GM06990 (cell line): Measurements from ENCODE around the gene SUN2.
A peak's percentile ranks its signal among the peaks of the same experiment; 100 is the strongest.

Experiments used
- DNase-seq: peaks from one replicate; pipeline ENCODE4 v3.0.0-alpha.2; 2011; ENCODE audit not compliant: insufficient read length; ENCODE audit errors: extremely low read depth
- H3K27me3 ChIP-seq: replicated peaks from 2 replicates; pipeline ENCODE4 v1.6.0; 2011; ENCODE audit warnings: low read length; ENCODE audit not compliant: control insufficient read depth, insufficient read depth
- H3K36me3 ChIP-seq: 2 replicates; pipeline ENCODE4 v1.5.1; 2011; ENCODE audit warnings: low read length; ENCODE audit not compliant: control insufficient read depth, insufficient read depth
- H3K4me3 ChIP-seq: replicated peaks from 2 replicates; pipeline ENCODE4 v1.5.1; 2011; ENCODE audit warnings: low read depth, mild to moderate bottlenecking, control low read depth, low read length
- TF ChIP-seq, protein P1 (sequence below): IDR thresholded peaks from 2 replicates; pipeline ENCODE4 v1.5.1; 2011; ENCODE audit warnings: low read length, control low read depth, mild to moderate bottlenecking, inconsistent platforms; ENCODE audit not compliant: insufficient read depth, poor library complexity, severe bottlenecking

The SUN2 gene

GRCh38 chr22:38706101-38706900 lies 49.5 kb downstream of the SUN2 start:
- Histone ChIP-seq H3K36me3 (peaks cover 5% of the 10 kb centered on the region; the same call in 1 of the 2 replicates), H3K27me3 (no peaks in the 10 kb centered on the region), H3K4me3 (peak overlapping the region; percentile 92)
- TF ChIP-seq, protein P1, sequence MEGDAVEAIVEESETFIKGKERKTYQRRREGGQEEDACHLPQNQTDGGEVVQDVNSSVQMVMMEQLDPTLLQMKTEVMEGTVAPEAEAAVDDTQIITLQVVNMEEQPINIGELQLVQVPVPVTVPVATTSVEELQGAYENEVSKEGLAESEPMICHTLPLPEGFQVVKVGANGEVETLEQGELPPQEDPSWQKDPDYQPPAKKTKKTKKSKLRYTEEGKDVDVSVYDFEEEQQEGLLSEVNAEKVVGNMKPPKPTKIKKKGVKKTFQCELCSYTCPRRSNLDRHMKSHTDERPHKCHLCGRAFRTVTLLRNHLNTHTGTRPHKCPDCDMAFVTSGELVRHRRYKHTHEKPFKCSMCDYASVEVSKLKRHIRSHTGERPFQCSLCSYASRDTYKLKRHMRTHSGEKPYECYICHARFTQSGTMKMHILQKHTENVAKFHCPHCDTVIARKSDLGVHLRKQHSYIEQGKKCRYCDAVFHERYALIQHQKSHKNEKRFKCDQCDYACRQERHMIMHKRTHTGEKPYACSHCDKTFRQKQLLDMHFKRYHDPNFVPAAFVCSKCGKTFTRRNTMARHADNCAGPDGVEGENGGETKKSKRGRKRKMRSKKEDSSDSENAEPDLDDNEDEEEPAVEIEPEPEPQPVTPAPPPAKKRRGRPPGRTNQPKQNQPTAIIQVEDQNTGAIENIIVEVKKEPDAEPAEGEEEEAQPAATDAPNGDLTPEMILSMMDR, result no peak
- no peak for DNase-seq

DNA sequence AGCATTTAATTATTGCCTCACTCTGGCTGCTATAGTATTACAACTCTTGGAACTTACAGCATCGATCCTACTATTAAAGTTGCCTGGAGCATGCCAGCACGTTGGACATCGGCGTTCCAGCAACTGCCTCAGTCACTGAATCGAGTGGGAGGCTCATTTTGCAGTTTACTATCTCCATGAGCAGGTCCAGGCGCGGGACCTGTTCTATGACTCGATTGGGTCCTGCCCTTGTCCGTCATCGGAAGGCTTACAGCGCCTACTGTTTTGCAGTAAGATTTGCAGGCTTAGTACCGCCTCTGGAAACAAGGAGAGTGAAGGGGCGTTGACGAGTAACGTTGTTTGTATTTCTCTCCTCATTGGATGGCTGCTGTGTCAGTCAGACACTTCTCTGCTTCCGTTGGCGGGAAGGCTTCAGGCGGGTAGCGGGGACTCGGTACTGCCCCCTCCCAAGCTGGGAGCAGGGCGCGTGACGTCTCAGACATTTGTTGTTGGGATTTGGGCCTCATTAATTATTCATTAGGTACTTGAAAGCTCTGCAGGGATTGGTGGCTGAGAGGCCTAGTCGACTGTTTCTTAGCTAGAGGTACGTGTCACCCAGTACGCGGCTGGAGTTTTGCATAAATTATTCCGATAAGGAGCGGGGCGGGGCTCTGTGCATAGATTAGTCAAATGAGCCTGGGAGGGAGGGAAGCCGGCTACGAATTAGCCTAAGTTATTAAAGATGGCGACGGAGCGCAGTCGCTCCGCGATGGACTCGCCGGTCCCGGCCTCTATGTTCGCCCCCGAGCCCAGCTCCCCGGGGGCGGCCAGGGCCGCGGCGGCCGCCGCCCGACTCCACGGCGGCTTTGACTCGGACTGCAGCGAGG lies 50.3 kb downstream of the SUN2 start, which contains the start of gene GTPBP1:
GTPBP1 (plus strand) TSS at position 710 of the 866 bp plus-strand sequence; CDS start at position 722, 12 bp downstream.
- TF ChIP-seq, protein P1, result no peak
- Histone ChIP-seq H3K27me3 (no peaks in the 10 kb centered on the region), H3K36me3 (peaks cover 5% of the 10 kb centered on the region; the same call in 1 of the 2 replicates), H3K4me3 (peak within 1 kb of the TSS; percentile 92)
- DNase-seq, result peak; percentile 95

DNA sequence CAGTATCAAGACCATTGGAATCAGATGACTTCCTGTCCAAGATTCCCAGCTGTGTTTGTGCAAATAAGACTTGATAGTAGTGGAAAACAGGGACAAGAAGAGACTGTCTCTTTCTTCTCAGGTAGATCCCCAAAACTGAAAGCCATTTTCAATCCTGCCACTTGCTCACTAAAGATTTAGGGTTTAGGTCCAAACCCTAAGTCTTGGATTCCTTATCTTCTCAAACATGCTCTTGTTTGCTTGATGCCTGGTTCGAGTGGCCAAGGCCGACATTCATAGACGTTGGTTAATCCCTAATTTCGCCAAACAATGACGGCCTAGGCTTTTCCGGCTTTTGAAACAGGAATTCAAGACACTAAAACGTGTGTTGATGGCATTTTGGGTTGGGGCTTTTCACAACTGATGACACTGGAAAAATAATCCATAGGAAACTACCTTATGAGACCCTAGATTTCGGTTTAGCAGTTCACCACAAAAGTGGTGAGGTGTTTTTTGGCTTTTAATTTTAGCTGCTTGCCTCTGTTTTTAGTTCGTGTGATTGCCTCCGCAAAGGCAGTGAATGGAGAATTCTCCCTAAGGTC lies 51.1 kb downstream of the SUN2 start:
- no peaks in the 10 kb centered on the region for H3K27me3 ChIP-seq
- TF ChIP-seq, protein P1, result no peak
- H3K4me3 ChIP-seq, result peak overlapping the region; percentile 57

DNA sequence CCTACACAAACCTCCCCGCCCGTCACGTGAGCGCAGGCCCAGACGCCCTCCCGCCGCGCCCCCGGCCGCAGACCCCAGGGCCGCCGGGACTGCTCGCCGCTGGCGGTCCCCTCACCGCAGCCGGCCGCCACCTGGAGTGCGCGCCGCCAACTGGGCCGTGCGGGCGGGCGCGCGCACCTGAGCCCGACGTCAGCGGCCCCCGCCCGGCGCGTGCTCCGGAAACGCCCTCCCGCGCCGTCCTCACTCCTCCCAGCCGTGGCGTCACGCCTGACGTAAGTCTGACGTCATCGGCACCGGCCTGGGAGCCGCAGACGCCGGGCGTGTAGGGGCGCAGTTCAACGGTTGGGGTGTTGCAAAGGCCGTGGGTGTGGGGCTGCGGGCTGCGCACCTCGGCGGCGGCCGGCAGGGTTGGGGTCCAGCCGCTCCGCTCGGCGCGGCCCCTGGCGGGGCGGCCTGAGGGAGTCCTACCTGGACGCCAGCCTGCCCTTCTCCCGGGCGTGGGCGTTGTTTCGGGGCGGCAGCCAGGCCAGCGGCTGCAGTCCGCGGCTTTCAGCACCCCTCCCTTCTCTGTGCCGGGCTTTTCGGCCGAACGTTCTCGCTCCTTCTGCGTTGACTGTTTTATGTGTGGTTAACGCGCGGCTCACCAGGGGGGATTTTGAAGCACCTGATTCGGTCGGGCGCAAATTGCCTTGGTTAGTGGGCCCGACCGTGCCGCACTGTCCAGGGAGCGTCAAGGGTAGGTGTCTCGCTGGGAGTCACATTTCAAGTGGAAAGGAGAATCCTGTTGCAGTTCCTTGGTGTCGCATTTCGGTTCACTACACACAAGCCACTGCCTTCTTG lies 54.8 kb downstream of the SUN2 start, which contains the start of gene JOSD1:
JOSD1 (minus strand) TSS at position 155 of the 840 bp plus-strand sequence. CDS start 956 bp downstream, outside the sequence.
- TF ChIP-seq, protein P1, result no peak
- Histone ChIP-seq H3K36me3 (no peaks in the 10 kb centered on the region), H3K4me3 (peak within 1 kb of the TSS; percentile 84), H3K27me3 (no peaks in the 10 kb centered on the region)
- peak; percentile 96 for DNase-seq

More for the DNA sequence above, 51.1 kb downstream of the SUN2 start:
- peaks cover 2% of the 10 kb centered on the region; the same call in 1 of the 2 replicates for H3K36me3 ChIP-seq
- no peak for DNase-seq
